Stimulated activated CD8-positive, alpha-beta memory T cell treated with anti-CD3 and anti-CD28 coated beads, Interleukin-2, amount 100 ng/mL, for 1 hour (primary cell): ENCODE results near the gene ABHD17A.

ENCODE experiments used
- DNase-seq, 2 donors: peaks; one replicate each; pipeline ENCODE4 v3.0.0-alpha.2; 2020; ENCODE audit warnings: low read depth in 2 of 2

The ABHD17A gene

DNA sequence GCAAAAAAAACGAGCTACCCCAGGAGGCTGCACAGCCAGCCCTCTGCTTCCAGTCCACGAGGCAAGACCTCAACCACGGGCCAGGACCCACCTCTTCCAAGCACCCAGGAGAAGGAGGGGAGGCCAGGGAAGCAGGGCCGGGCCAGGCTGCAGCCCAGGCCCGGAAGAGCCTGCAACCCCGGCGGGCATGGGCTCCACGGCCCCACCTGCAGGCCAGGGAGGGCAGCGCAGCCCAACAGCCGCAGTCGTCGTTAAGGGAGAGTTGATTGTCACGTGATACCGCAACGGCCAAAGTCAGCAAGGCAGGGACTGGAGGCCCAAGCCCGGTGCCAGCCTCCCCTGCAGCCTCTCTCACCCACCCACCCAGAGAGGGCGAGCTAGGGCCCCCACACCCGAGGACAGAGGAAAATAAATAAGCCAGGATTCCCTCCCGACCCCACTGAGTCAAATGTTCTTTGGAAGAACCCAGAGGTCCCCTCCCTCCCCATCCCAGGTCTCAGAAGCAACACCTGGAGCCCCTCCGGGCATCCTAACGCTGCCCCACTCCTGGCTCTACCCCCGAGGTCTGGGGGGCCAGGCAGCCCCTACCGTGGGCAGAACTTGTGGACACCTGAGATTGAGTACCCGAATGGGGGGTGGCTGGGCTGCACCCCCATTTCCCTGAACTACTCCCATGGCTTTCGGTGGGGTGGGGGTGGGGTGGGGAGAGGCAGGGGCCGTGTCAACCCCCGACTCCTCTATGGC is 31.8 kb downstream of the ABHD17A start:
- DNase-seq, result peak; percentile 47 to 64

DNA sequence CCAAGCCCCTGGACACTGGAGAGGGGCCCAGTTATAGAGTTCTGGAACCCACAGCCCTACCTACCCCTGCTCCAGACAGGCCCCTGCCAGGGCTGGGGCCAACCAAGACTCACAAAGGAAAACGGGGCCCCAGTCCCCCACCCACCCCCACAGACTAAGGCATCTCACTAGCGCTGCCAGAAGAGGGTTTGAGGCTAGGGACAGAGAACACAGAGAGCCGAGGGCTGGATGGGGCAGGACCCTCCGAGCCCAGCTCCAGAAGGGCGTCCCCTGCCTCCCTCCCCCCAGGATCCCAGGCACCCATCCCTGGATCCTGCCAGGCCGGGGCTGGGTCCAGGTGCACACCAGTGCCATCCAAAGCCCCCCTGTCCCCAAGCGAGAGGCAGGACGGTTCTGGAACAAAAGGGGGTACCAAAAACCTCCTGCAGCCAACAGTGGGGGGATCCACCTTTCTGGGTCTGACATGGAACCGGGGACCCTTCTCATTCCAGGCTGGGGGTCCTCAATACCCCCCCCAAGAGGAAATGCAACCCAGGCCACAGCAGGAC is 32.6 kb downstream of the ABHD17A start:
- DNase-seq, result no peak

DNA sequence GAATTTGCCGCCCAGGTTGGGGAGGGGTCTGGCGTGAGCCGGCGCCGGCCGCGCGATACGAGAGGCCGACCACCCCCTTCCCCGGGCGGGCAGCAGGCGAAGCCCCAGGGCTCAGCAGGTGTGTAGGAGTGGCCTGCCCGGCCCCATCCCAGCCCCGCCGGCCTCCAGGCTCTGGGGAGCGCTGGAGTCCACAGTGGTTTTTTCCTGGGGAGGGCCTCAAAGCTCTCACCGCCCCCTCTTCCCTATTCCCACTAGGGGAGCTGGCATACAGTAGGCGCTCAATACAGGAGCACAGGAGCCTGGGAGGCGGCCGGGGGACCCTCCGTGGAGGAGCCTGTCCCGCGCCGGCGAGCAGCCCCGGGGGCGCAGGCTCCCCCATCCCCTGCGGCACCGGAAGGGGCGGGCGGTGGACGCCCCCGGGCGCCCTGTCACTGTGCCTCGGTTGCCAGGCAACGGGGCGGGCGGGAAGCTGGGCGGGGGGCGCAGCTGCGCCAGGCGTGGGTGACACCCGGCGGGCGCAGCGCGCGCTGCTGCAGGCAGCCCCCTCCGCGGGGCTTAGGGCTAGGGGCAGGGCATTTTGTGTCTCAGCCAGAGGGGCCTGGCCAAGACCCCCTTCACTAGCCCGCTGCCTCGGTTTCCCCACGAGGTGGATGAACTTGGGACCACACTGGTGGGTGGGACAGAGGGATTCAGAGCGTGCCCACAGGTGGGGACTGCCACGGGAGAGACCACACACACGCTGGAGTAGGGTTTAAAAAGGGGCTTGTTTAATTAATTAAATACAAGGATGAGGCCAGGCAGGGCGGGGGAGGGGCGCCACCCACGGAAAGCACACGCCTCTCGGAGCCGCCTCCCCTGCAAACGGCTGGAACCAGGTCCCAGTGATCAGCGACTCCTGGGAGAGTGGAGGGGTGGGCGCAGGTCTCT is 33.4 kb downstream of the ABHD17A start:
- DNase-seq, result peak; percentile 47 to 51

DNA sequence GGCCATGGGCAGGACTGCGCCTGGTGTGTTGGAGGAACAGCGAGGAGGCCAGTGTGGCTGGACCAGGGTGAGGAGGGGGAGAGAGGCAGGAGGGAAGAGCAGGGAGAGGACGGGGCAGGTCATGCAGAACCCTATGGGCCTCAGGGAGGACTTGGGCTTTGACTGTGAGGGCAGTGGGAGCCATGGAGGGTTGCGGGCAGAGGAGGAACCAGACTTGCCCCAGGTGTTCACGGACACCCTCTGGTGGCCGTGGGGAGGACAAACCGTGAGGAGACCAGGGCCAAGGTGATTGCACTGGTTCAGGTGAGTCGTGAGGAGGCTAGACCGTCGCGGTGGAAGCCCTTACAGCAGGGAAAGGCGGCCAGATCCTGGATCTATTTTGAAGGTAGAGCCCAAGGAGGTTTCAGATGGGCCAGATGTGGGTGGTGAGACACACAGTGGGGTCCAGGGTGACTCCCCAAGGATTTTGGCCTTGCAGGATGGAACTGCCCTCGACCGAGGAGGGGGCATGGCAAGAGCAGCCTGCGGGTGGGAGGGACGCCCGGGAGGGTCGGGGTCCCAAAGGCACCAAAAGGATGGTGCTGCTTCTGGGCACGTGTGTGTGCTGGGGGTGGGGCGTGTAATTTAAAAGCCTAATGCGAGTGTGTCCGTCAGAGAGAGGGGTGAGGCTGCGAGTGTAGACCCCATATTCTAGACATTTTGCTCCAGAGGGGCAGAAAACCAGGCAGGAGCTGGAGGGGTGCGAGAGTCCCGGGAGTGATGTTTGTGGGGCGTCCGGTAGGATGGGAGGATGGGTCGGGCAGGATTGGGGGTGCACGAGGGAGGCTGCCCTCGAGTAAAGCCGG is 34.3 kb downstream of the ABHD17A start:
- DNase-seq, result no peak

GRCh38 chr19:1849886-1850398 is 35.4 kb downstream of the ABHD17A start:
- no peak for DNase-seq

DNA sequence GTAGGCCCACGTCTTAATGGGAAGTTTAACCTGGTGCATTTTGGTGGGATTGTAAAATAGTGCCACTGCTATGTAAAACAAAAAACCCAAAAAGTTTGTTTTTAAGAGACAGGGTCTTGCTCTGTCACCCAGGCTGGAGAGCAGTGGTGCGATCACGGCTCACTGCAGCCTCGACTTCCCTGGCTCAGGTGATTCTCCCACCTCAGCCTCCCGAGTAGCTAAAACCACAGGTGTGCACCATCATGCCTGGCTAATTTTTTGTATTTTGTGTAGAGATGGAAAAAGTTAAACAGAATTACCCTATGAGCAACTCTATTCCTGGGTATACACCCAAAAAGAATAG is 36.2 kb downstream of the ABHD17A start:
- DNase-seq, result no peak

GRCh38 chr19:1848399-1849131 is 36.7 kb downstream of the ABHD17A start, which contains the start of gene REXO1:
Gene REXO1, minus strand, starts transcription at chr19:1848483. Its CDS starts 125 bp downstream, at chr19:1848358.
- DNase-seq, result peak; percentile 96 to 97

DNA sequence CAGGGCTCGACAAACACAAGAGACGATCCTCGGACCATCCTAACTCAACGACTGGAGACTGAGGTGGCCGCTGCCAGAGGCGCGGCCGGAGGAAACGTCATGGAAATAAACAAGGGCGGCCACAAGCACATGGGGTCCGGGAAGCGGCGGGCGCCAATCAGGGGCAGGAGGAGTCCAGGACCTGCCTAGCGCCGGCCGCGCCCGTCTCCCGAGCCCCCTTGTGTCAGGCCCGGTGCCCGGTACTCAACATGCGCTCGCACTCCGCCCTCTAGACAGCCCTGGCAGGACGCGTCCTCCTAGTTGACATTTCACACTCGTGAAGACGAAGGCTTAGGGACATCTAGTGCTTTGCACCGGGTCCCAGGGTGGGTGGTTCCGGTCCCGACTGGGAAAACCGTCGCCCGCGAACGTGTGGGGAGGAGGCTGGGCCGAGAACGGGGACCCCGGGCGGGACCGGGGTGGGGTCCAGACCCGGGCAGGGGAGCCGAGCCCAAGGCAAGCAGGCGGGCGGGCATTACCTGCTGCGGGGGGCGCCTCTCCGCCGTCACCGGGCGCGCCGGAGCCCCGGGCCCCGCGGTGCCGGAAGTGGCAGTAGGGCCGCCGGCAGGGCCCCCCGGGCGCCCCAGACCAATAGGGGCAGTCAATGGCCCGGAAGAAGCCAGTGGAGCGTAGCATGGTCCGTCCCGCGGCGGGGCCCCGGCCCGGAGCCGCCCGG is 37.5 kb downstream of the ABHD17A start:
- DNase-seq, result no peak

DNA sequence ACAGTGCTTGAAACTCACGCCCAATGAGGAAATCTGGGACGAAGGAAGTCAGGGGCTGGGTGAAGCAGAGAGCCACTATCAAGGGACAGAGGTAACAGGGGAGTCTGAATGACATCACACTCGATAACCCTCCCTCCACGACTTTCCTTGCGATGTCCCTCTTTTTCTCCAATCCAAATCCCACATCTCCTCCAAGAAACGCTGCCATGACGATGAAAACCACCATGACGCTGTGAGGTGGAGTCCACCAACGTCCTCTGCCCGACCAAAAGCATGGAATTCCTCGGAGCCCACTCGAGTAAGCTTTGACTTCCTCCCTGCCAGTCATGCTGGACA is 38.0 kb downstream of the ABHD17A start:
- DNase-seq, result no peak

DNA sequence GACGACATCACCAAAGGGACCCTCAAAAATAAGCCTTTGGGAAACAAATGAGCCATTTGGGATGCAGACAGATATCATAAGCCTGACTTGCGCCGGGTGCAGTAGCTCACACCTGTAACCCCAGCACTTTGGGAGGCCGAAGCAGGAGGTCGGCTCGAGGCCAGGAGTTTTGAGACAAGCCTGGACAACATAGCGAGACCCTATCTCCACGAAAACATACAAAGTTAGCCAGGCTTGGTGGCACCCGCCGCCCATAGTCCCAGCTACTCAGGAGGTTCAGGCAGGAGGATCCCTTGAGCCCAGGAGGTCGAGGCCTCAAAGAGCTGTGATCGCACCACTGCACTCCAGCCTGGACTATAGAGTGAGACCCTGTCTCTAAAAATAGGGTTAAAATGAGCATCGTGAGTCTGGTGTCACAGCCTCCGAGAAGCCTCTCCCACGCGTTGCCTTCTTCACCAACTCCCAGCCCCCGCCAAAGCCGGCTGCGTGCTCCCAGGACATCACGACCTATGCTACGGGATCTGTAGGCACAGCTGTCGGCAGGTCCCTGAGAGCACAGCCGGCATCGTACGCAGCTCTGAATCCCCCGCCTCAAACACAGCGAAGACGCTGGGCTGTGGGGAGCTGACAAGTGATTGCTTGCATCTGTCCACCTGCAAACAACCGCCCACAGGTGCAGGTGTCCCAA is 38.6 kb downstream of the ABHD17A start:
- no peak for DNase-seq

- no peak for DNase-seq
These were observed 39.7 kb downstream of the ABHD17A start for GRCh38 chr19:1845642-1846041.

- DNase-seq, result no peak
These were observed 40.2 kb downstream of the ABHD17A start for GRCh38 chr19:1845125-1845515.

GRCh38 chr19:1844513-1845124 is 40.7 kb downstream of the ABHD17A start:
- DNase-seq, result no peak

GRCh38 chr19:1843646-1844394 is 41.5 kb downstream of the ABHD17A start:
- no peak for DNase-seq

DNA sequence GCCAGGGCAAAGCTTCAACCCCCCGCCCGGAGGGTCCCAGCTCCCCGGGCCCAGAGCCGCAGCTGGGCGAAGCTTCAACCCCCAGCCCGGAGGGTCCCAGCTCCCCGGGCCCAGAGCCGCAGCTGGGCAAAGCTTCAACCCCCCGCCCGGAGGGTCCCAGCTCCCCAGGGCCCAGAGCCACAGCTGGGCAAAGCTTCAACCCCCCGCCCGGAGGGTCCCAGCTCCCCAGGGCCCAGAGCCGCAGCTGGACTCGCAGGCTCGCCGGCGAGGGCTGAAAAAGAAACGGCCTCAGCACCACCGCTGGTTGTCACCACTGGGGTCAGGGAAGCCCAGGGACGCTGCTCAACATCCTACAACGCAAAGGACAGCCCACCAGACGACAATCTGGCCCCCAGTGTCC is 42.2 kb downstream of the ABHD17A start:
- DNase-seq, result no peak

GRCh38 chr19:1841209-1841924 is 43.9 kb downstream of the ABHD17A start:
- DNase-seq, result no peak

DNA sequence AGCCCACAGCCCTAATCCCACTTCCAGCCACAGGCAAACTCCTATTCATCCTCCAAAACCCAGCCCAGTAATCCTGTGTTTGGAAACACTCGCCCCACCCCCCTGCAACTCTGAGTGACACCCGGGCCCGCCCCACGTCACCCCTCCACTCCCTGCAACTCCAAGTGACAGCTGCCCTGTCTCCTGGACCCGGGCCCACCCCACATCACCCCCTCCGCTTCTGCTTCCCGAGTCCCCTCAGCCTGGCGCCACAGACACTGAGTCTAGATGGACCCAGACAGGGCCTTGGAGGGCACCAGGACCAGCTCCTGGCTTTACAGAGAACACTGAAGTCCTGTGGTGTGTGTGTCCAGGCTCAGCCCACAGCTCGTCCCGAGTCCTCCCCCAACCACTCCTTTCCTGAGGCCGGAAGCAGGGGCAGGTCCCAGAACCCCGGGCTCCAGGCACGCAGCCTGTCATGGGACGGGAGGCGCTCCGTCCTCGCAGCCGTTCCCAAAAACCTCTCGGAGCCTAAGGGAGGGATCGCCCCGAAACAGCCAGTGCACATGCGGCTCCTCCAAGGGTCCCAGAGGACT is 44.7 kb downstream of the ABHD17A start:
- no peak for DNase-seq
